Stimulated activated CD8-positive, alpha-beta memory T cell treated with anti-CD3 and anti-CD28 coated beads, Interleukin-12 subunit alpha, Interleukin-12 subunit beta, amount 100 ng/mL, for 24 hours (primary cell): ENCODE data around the gene TTC39C.
A peak's percentile ranks its signal among the peaks of the same experiment; 100 is the strongest.

Experiments used
- DNase-seq: peaks from one replicate; pipeline ENCODE4 v3.0.0-alpha.2; 2020; ENCODE audit errors: extremely low read depth

Gene TTC39C

GRCh38 chr18:24014062-24014985, at the start of gene TTC39C:
TTC39C (plus strand) TSS chr18:24014754; CDS start chr18:24014872, 118 bp downstream.
- peak; percentile 64 for DNase-seq

GRCh38 chr18:23966909-23967308, 47.6 kb upstream of the TTC39C start:
- no peak for DNase-seq

- no peak for DNase-seq
These were observed 47.0 kb upstream of the TTC39C start for GRCh38 chr18:23967321-23968089.

GRCh38 chr18:23968638-23969604, 45.6 kb upstream of the TTC39C start:
- no peak for DNase-seq

- no peak for DNase-seq
These were observed 44.9 kb upstream of the TTC39C start for GRCh38 chr18:23969664-23970063.

- DNase-seq, result no peak
These were observed 44.1 kb upstream of the TTC39C start for GRCh38 chr18:23970161-23971096.

GRCh38 chr18:23971097-23971440, 43.5 kb upstream of the TTC39C start:
- no peak for DNase-seq

GRCh38 chr18:23971666-23972230, 42.8 kb upstream of the TTC39C start:
- no peak for DNase-seq

GRCh38 chr18:23972453-23972852, 42.1 kb upstream of the TTC39C start:
- DNase-seq, result no peak

GRCh38 chr18:23977103-23977502, 37.5 kb upstream of the TTC39C start:
- DNase-seq, result no peak

GRCh38 chr18:23977719-23978483, 36.7 kb upstream of the TTC39C start:
- no peak for DNase-seq

GRCh38 chr18:23981369-23981980, 33.1 kb upstream of the TTC39C start:
- DNase-seq, result no peak

GRCh38 chr18:23982155-23983079, 32.1 kb upstream of the TTC39C start:
- no peak for DNase-seq

GRCh38 chr18:23983112-23983511, 31.4 kb upstream of the TTC39C start:
- DNase-seq, result no peak

GRCh38 chr18:23986600-23987359, 27.8 kb upstream of the TTC39C start:
- DNase-seq, result no peak

- DNase-seq, result no peak
These were observed 23.8 kb upstream of the TTC39C start for GRCh38 chr18:23990474-23991410.
